RWPE1 (cell line): ENCODE results near the gene MAPK13.

Experiments used
- CTCF ChIA-PET: fragments of 350-600 bp; sonication (Branson Sonifier 250); formaldehyde crosslinking; extraction: SDS; loops from one replicate; lab custom pipeline; 2021; lab: Yijun Ruan, JAX
- POLR2A ChIA-PET: fragments of 400-600 bp; formaldehyde crosslinking; extraction: SDS; loops from one replicate; lab custom pipeline; 2020; ENCODE audit warnings: antibody characterized with exemption; ENCODE audit not compliant: low non-redundant PET; lab: Yijun Ruan, JAX
- DNase-seq: peaks from one replicate; pipeline ENCODE4 v3.0.0; 2012; ENCODE audit warnings: low spot score
- H3K27ac ChIP-seq: fragments of 450-650 bp; 2 replicates; pipeline ENCODE4 v1.5.1; 2017
- TF ChIP-seq, protein P1 (sequence below): fragments of 450-650 bp; conservative IDR thresholded peaks from 2 replicates; pipeline ENCODE4 v1.5.1; 2017; ENCODE audit warnings: low read depth, mild to moderate bottlenecking

The MAPK13 gene

GRCh38 chr6:36113049-36113448 is 17.3 kb upstream of the MAPK13 start:
- ChIA-PET POLR2A (no interaction called here), CTCF (interaction anchor here (1.1 kb wide), 2 partner anchors 18 kb away, joined by 3 read pairs; no protein-coding TSS in a partner anchor)
- TF ChIP-seq, protein P1, sequence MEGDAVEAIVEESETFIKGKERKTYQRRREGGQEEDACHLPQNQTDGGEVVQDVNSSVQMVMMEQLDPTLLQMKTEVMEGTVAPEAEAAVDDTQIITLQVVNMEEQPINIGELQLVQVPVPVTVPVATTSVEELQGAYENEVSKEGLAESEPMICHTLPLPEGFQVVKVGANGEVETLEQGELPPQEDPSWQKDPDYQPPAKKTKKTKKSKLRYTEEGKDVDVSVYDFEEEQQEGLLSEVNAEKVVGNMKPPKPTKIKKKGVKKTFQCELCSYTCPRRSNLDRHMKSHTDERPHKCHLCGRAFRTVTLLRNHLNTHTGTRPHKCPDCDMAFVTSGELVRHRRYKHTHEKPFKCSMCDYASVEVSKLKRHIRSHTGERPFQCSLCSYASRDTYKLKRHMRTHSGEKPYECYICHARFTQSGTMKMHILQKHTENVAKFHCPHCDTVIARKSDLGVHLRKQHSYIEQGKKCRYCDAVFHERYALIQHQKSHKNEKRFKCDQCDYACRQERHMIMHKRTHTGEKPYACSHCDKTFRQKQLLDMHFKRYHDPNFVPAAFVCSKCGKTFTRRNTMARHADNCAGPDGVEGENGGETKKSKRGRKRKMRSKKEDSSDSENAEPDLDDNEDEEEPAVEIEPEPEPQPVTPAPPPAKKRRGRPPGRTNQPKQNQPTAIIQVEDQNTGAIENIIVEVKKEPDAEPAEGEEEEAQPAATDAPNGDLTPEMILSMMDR, result no peak
- DNase-seq, result no peak
- no peak overlapping the region for H3K27ac ChIP-seq

DNA sequence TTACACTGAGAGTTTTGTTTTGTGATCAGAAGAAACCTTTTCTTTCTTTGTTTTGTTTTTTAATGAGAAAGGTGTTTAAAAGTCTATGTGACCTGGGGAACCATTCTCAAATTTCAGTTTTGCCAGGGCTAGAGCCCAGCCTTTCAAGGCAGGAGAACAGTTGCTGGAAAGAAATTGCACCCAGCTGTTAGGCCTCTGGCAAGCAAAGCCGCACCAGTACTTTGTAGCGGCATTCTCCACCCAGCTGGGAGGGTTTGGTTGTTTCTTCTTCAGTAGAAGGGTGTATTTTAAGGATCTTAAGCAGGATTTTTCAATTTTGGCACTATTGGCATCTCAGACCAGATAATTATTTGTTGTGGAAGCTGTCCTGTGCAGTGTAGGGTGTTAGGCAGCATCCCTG is 16.6 kb upstream of the MAPK13 start:
- no peak overlapping the region for H3K27ac ChIP-seq
- DNase-seq, result no peak
- TF ChIP-seq, protein P1, result no peak
- ChIA-PET POLR2A (no interaction called here), CTCF (no interaction called here)

DNA sequence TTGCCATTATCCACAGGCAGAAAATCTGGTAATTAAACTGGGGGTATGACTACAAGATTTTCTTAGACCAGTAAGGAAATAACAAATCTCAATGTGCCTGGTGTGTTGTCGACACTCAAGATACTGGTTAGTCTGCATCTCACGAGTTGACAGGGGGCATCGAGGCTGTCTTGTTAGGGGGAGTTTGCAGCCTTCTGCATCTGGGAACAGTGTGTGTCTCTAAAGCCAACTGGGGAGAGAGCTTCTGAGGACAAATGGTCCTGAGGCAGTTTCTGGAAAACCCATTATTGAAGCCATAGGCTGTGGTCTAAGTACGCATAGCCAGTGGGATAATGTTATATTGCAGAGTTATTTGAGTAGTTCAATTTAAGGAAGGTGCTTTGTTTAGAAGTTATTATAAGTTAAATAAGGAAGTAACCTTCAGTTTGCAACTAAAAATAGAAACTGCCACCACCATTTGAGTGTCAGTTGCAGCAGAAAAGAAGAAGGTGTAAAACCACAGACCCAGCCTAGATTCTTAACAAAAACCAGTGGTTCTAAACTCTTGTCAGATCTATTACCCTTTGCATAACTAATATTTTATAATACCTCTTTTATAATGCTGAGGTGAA is 15.4 kb upstream of the MAPK13 start:
- no peak for DNase-seq
- TF ChIP-seq, protein P1, result no peak
- ChIA-PET CTCF (no interaction called here), POLR2A (no interaction called here)
- H3K27ac ChIP-seq, result no peak overlapping the region

GRCh38 chr6:36115412-36115811 is 14.9 kb upstream of the MAPK13 start:
- CTCF ChIA-PET, result interaction anchor here (0.5 kb wide), 1 partner anchor 245 kb away, joined by 3 read pairs; no protein-coding TSS in a partner anchor
- TF ChIP-seq, protein P1, result no peak
- no peak overlapping the region for H3K27ac ChIP-seq
- DNase-seq, result no peak
- POLR2A ChIA-PET, result no interaction called here

DNA sequence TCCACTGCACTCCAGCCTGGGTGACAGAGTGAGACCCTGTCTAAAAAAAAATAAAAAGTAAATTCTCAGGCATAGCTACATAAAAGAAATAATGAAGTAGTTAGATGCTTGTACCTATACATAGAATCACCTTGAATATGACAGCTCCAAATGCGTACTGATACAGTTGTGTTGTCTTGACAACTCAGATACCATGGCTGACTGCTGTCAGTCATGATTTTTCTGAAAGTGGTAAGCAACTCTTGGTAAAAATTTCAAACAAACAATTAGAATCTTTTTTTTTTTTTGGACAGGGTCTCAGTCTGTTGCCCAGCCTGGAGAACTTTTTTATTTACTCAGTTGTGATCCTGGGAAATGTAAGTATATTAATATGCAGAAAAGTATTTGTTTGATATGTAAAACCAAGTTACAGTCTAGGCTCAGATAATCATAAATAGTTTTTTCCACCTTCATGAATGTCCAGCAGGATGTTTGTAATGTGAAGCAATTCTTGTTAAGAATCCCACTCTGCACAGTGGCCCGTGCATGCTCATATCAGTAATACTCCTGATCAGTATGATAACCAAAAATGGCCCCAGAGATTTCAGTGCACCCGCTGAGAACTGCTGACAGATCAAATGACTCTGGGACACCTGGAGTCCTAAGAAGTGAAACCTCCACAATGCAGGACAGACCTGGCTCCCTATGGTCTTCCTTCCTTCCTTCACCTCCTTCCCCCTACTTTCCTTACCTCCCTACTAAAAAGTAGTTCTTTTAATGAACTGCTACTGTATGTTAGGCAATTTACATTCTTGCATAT is 14.0 kb upstream of the MAPK13 start:
- TF ChIP-seq, protein P1, result no peak
- H3K27ac ChIP-seq, result no peak overlapping the region
- DNase-seq, result no peak
- POLR2A ChIA-PET, result interaction anchor here (0.6 kb wide), 1 partner anchor 15 kb away, joined by 3 read pairs; no protein-coding TSS in a partner anchor
- CTCF ChIA-PET, result no interaction called here

- TF ChIP-seq, protein P1, result no peak
- DNase-seq, result no peak
- H3K27ac ChIP-seq, result no peak overlapping the region
- CTCF ChIA-PET, result no interaction called here
- POLR2A ChIA-PET, result no interaction called here
Measured at GRCh38 chr6:36116943-36117342, 13.4 kb upstream of the MAPK13 start.
